Measurements from ENCODE around the gene HLA-E.
"Not testable (repeated sequence)": the region's sequence is repeated elsewhere in the genome, so short reads cannot be mapped to it uniquely, and the experiment has no call there.

GRCh38 chr6:30521082-30521481 is 31.8 kb downstream of the HLA-E start:
- TF ChIP-seq LRRFIP1 (CRISPR knock-in tag; conservative IDR thresholded peaks at IDR 0.05); EZH2 (conservative IDR thresholded peaks at IDR 0.05; ENCODE audit: low read depth, low read length); CREB3 (CRISPR knock-in tag; IDR thresholded peaks at IDR 0.05); KMT2B (CRISPR knock-in tag; IDR thresholded peaks at IDR 0.05); ZNF350 (CRISPR knock-in tag; IDR thresholded peaks at IDR 0.05; ENCODE audit: borderline replicate concordance, low read depth); ZNF644 (CRISPR knock-in tag; IDR thresholded peaks at IDR 0.05; ENCODE audit: low read depth); RFX5 (IDR thresholded peaks at IDR 0.05; ENCODE audit: low read depth, low read length); ESRRA (CRISPR knock-in tag; IDR thresholded peaks at IDR 0.05; ENCODE audit: low read depth); ATF1 (CRISPR knock-in tag; IDR thresholded peaks at IDR 0.05); PBX3 (CRISPR knock-in tag; IDR thresholded peaks at IDR 0.05; ENCODE audit: borderline replicate concordance); NFIC (IDR thresholded peaks at IDR 0.05; ENCODE audit: low read length): not testable (repeated sequence)
- TF ChIP-seq, protein P1, sequence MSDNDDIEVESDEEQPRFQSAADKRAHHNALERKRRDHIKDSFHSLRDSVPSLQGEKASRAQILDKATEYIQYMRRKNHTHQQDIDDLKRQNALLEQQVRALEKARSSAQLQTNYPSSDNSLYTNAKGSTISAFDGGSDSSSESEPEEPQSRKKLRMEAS (IDR thresholded peaks at IDR 0.05), result not testable (repeated sequence)
